Esophagus muscularis mucosa (tissue), 4 donors: ENCODE data around the gene EED. TPM values are rescaled to one million over a fixed set of nuclear protein-coding genes. Genes with fewer than 3 reads are reported as not detected.

ENCODE experiments used
- DNase-seq: peaks from one replicate; pipeline ENCODE4 v3.0.0-alpha.2; 2017; ENCODE audit errors: extremely low spot score
- H3K27ac ChIP-seq, 4 donors: fragments of 200-600 bp; sonication (generic); replicated peaks in 1 of 4; 1 replicate in 3 of 4; 2 replicates in 1 of 4; pipeline ENCODE4 v1.5.1; 2016 to 2019; ENCODE audit warnings: mild to moderate bottlenecking in 1 of 4
- H3K27me3 ChIP-seq, 4 donors: fragments of 200-600 bp; sonication (generic); one replicate each; pipeline versions ENCODE4 v1.5.1 to v1.6.0; 2016 to 2019
- H3K36me3 ChIP-seq, 4 donors: fragments of 200-600 bp; sonication (generic); one replicate each; pipeline ENCODE4 v1.5.1; 2016 to 2019
- H3K4me1 ChIP-seq, 4 donors: fragments of 200-600 bp; sonication (generic); one replicate each; pipeline ENCODE4 v1.5.1; 2016 to 2019
- H3K4me3 ChIP-seq, 4 donors: fragments of 200-600 bp; sonication (generic); 1 replicate in 2 of 4; 2 replicates in 2 of 4; pipeline ENCODE4 v1.5.1; 2016 to 2019; ENCODE audit warnings: mild to moderate bottlenecking in 4 of 4, moderate library complexity in 1 of 4
- H3K9me3 ChIP-seq, 4 donors: fragments of 200-600 bp; sonication (generic); 1 replicate in 3 of 4; 2 replicates in 1 of 4; pipeline ENCODE4 v1.5.1; 2016 to 2019
- EP300 ChIP-seq: sonication (generic); formaldehyde crosslinking; IDR thresholded peaks from one replicate; pipeline ENCODE4 v1.6.1; 2017; ENCODE audit warnings: antibody characterized with exemption
- POLR2A ChIP-seq: fragments of 450-650 bp; IDR thresholded peaks from one replicate; pipeline ENCODE4 v1.6.1; 2017; ENCODE audit warnings: antibody characterized with exemption, moderate library complexity, mild to moderate bottlenecking, low read depth
- POLR2AphosphoS5 ChIP-seq, 2 donors: sonication (generic); formaldehyde crosslinking; IDR thresholded peaks; one replicate each; pipeline ENCODE4 v1.6.1; 2017; ENCODE audit warnings: antibody characterized with exemption in 2 of 2
- WGBS: methylation state at CpG from one replicate; pipeline ENCODE4 v1.1.5; 2018; 5-methylcytosine and 5-hydroxymethylcytosine counted together
- intact Hi-C: fragments of 100-400 bp; cut with DNase I; formaldehyde crosslinking; loops from one replicate; pipeline ENCODE4 v1.15.1; 2023
- total RNA-seq, 4 donors: library from RNA; depleted of rRNA; stranded (reverse); fragments of >200 nt; gene quantifications; one replicate each; pipeline versions ENCODE4 v1.1.0 to v1.2.1, GENCODE V29; 2016
- TF ChIP-seq, protein P1 (sequence below), 3 experiments: fragments of 200-600 bp in 2 of 3; fragments of 450-650 bp in 1 of 3; sonication (generic) in 2 of 3; IDR thresholded peaks; one replicate each; pipeline ENCODE4 v1.5.1; 2017 to 2019; ENCODE audit warnings: antibody characterized with exemption in 3 of 3, mild to moderate bottlenecking in 2 of 3, moderate library complexity in 1 of 3

Gene EED
- total RNA-seq, 4 donors from 2014 or later = 11.1 to 14.7 (median 13.4) TPM

DNA sequence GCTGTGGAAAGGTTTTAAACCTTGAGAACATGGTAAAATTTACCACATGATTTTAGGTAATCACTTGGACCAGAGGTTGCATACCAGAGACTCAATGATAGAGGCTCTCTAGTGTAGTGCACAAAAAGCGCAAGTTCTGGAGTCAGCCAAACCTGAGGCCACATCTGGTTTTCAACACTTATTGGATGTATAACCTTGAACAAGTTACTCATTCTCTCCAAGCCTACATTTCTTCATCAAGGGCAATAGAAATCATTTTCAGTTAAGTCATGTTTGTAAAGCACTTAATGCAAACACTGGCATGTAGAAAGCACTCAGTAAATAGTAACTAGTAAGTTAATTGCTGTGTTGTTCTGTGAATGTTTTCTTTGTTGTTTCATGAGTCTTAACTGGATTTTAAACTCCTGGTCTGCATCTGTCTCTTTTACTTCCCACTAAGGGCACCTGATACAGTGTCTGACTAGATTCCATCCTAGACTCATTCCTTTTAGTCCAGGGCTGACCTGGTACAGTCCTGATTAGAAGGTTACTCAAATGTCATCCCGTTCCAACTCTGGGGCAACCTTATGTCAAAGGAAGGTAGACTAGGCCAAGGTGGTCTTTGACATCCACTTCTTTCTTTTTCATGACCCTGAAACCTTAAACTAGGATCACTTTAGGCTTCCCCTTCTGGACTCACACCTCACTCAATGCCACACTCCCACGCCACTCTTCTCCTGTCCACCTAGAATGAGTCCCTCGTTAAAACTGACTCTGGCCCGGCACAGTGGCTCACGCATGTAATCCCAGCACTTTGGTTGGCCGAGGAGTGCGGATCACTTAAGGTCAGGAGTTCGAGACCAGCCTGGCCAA, 34.5 kb upstream of the EED start:
- no peaks in the 10 kb centered on the region for H3K9me3 ChIP-seq
- no peaks in the 10 kb centered on the region for H3K27me3 ChIP-seq
- TF ChIP-seq POLR2A (no peak), EP300 (no peak), POLR2AphosphoS5 (IDR thresholded peaks at IDR 0.05) (no peak)
- TF ChIP-seq, protein P1, sequence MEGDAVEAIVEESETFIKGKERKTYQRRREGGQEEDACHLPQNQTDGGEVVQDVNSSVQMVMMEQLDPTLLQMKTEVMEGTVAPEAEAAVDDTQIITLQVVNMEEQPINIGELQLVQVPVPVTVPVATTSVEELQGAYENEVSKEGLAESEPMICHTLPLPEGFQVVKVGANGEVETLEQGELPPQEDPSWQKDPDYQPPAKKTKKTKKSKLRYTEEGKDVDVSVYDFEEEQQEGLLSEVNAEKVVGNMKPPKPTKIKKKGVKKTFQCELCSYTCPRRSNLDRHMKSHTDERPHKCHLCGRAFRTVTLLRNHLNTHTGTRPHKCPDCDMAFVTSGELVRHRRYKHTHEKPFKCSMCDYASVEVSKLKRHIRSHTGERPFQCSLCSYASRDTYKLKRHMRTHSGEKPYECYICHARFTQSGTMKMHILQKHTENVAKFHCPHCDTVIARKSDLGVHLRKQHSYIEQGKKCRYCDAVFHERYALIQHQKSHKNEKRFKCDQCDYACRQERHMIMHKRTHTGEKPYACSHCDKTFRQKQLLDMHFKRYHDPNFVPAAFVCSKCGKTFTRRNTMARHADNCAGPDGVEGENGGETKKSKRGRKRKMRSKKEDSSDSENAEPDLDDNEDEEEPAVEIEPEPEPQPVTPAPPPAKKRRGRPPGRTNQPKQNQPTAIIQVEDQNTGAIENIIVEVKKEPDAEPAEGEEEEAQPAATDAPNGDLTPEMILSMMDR (IDR thresholded peaks at IDR 0.05) = no peak
- no peaks in the 10 kb centered on the region for H3K36me3 ChIP-seq
- no peak for DNase-seq
- intact Hi-C loops = loop anchor here (10.0 kb wide), 1 partner anchor 615 kb away; no protein-coding TSS in a partner anchor
- over 99% methylated on average over 9 of the region's 9 CpGs for WGBS
- no peak overlapping the region for H3K27ac ChIP-seq
- no peaks in the 10 kb centered on the region for H3K4me1 ChIP-seq
- no peak overlapping the region for H3K4me3 ChIP-seq

DNA sequence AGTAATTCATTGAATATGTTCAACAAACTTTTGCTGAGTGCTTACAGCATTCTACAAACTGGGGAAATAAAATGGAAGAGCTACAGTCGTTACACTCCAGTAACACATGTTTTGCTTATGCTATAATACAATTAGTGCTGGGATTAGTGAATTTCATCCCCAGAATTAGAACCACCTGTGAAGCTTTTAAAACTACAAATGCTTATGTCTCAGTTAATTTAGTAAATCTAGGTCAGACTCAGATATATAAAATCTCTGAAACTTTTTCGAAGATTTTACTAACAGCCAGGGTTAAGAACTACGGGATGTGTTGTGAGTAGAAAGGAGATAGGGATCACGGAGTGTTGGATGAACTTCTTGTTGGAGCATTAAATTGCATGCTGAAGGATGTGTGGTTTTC, 33.7 kb upstream of the EED start:
- H3K27ac ChIP-seq = no peak overlapping the region

DNA sequence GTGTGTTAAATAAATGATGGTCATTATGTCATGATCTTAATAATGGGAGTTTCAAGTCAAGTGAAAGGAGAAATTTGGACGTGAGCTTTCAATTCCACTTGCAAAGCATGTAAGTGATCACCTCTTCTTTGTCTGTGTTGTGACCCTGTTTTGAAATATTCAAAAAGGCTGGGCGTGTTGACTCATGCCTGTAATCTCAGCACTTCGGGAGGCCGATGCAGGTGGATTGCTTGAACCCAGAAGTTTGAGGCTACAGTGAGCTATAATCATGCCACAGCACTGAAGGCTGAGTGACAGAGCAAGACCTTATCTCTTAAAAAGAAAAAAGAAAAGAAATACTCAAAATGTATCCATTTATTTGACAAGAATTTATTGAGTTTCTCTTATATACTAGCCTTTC, 32.9 kb upstream of the EED start:
- intact Hi-C loops = loop anchor here (10.0 kb wide), 1 partner anchor 617 kb away; no protein-coding TSS in a partner anchor
- Histone ChIP-seq H3K27ac (no peak overlapping the region), H3K9me3 (no peaks in the 10 kb centered on the region), H3K27me3 (no peaks in the 10 kb centered on the region), H3K4me3 (no peak overlapping the region), H3K36me3 (no peaks in the 10 kb centered on the region), H3K4me1 (no peaks in the 10 kb centered on the region)
- 96% methylated on average over 4 of the region's 4 CpGs for WGBS
- TF ChIP-seq POLR2A = no peak
- no peak for TF ChIP-seq EP300
- no peak for TF ChIP-seq POLR2AphosphoS5 (IDR thresholded peaks at IDR 0.05)
- TF ChIP-seq, protein P1 (IDR thresholded peaks at IDR 0.05) = no peak
- DNase-seq = no peak

More for the DNA sequence above, 33.7 kb upstream of the EED start:
- Histone ChIP-seq H3K9me3 (no peaks in the 10 kb centered on the region), H3K4me3 (no peak overlapping the region), H3K27me3 (no peaks in the 10 kb centered on the region), H3K36me3 (no peaks in the 10 kb centered on the region), H3K4me1 (no peaks in the 10 kb centered on the region)
- no peak for DNase-seq
- intact Hi-C loops = loop anchor here (10.0 kb wide), 1 partner anchor 616 kb away; no protein-coding TSS in a partner anchor
- TF ChIP-seq EP300 = no peak
- TF ChIP-seq, protein P1 (IDR thresholded peaks at IDR 0.05) = no peak
- TF ChIP-seq POLR2AphosphoS5 (IDR thresholded peaks at IDR 0.05) = no peak
- no peak for TF ChIP-seq POLR2A
- 87% methylated on average over 4 of the region's 4 CpGs for WGBS

DNA sequence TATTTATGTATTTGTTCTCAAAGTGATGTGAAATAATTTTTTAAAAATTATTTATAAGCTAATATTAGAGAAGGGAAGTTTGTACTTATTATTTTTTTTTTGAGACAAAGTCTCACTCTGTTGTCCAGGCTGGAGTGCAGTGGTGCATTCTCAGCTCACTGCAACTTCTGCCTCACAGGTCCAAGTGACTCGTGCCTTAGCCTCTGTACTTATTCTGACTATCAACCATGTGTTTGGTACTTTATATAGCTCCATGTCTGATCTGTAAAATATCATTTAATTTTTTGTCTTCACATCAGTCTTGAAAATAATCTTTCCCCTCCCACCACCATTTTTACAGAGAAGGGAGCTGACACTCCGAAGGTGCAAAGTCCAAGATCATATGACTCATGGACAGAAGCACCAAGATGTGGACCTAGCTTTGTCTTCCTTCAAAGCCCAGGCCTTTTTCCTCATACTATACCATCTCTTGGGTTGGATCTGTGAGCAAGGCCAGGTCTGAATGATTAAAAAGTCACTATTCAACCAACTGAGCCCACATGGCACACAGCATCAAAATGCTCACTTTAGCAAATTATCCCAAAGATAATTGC, 32.4 kb upstream of the EED start:
- no peak overlapping the region for H3K4me3 ChIP-seq
- 91% methylated on average over 2 of the region's 2 CpGs for WGBS
- H3K4me1 ChIP-seq = no peaks in the 10 kb centered on the region
- H3K27ac ChIP-seq = no peak overlapping the region
- no peaks in the 10 kb centered on the region for H3K9me3 ChIP-seq
- intact Hi-C loops = loop anchor here (10.0 kb wide), 1 partner anchor 617 kb away; no protein-coding TSS in a partner anchor
- TF ChIP-seq, protein P1 (IDR thresholded peaks at IDR 0.05) = no peak
- TF ChIP-seq EP300 = no peak
- TF ChIP-seq POLR2A = no peak
- no peak for TF ChIP-seq POLR2AphosphoS5 (IDR thresholded peaks at IDR 0.05)
- no peaks in the 10 kb centered on the region for H3K36me3 ChIP-seq
- no peaks in the 10 kb centered on the region for H3K27me3 ChIP-seq
- no peak for DNase-seq
